Prostate gland (tissue), 2 donors: ENCODE data around the gene IGF2.

Source experiments
- POLR2A ChIP-seq: fragments of 450-650 bp; IDR thresholded peaks from one replicate; pipeline ENCODE4 v1.6.1; 2016; ENCODE audit warnings: antibody characterized with exemption, mild to moderate bottlenecking
- TF ChIP-seq, protein P1 (sequence below), 4 experiments: fragments of 200-600 bp in 2 of 4; fragments of 450-650 bp in 2 of 4; sonication (generic) in 2 of 4; IDR thresholded peaks; 1 replicate in 3 of 4; 2 replicates in 1 of 4; pipeline ENCODE4 v1.5.1; 2016 to 2019; ENCODE audit warnings: antibody characterized with exemption in 4 of 4, mild to moderate bottlenecking in 2 of 4, moderate library complexity in 2 of 4

DNA sequence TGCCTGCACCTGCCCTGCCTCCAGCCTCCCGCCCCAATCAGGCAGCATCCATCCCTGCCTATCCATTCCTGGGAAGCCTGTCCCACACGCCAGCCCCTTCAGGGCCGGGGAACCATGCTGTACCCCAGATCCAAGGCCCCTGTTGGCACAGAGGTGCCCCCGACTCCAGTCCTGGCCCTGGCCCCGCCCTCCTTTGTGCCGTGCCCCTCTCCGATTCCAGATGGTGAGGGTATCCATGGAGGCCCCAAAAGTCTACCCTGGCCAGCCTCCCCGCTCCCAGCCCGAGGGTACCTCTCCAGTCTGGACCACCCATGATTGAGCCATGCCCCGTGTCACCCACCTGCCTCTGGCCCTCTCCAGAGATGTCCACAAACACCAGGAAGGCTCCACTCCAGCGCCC lies 35.2 kb upstream of the IGF2 start:
- TF ChIP-seq, protein P1, sequence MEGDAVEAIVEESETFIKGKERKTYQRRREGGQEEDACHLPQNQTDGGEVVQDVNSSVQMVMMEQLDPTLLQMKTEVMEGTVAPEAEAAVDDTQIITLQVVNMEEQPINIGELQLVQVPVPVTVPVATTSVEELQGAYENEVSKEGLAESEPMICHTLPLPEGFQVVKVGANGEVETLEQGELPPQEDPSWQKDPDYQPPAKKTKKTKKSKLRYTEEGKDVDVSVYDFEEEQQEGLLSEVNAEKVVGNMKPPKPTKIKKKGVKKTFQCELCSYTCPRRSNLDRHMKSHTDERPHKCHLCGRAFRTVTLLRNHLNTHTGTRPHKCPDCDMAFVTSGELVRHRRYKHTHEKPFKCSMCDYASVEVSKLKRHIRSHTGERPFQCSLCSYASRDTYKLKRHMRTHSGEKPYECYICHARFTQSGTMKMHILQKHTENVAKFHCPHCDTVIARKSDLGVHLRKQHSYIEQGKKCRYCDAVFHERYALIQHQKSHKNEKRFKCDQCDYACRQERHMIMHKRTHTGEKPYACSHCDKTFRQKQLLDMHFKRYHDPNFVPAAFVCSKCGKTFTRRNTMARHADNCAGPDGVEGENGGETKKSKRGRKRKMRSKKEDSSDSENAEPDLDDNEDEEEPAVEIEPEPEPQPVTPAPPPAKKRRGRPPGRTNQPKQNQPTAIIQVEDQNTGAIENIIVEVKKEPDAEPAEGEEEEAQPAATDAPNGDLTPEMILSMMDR (IDR thresholded peaks at IDR 0.05), result no peak
- no peak for TF ChIP-seq POLR2A
